ENCODE results near the gene ZSCAN12.

DNA sequence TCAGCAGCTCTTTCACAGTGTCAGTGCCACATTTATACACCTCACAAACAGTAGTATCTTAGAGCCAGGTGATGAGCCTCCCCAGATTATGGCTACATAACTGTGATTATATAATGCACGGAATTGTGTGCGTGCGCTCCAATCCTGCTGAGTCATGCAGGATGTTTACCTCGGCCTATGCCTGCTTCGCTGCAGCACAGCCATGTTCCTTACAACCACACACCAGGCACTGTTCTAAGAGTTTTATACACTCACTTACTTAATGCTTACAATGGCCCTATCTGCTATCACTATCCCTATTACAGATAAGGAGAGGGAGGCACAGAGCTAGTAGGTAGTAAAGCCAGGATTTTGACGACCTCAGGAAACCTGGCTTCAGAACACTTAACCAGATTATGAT is 42.5 kb downstream of the ZSCAN12 start:
- TF ChIP-seq, protein P1, sequence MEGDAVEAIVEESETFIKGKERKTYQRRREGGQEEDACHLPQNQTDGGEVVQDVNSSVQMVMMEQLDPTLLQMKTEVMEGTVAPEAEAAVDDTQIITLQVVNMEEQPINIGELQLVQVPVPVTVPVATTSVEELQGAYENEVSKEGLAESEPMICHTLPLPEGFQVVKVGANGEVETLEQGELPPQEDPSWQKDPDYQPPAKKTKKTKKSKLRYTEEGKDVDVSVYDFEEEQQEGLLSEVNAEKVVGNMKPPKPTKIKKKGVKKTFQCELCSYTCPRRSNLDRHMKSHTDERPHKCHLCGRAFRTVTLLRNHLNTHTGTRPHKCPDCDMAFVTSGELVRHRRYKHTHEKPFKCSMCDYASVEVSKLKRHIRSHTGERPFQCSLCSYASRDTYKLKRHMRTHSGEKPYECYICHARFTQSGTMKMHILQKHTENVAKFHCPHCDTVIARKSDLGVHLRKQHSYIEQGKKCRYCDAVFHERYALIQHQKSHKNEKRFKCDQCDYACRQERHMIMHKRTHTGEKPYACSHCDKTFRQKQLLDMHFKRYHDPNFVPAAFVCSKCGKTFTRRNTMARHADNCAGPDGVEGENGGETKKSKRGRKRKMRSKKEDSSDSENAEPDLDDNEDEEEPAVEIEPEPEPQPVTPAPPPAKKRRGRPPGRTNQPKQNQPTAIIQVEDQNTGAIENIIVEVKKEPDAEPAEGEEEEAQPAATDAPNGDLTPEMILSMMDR (IDR thresholded peaks at IDR 0.05 in 8 of 11, conservative IDR thresholded peaks at IDR 0.05 in 3 of 11), result no peak
- TF ChIP-seq POLR2AphosphoS5 (IDR thresholded peaks at IDR 0.05), result no peak

All from spleen (tissue), 7 donors.